Left hindlimb (tissue), 1 donor: ENCODE measurements around the gene GGNBP2.
A peak's percentile ranks its signal among the peaks of the same experiment; 100 is the strongest.

Experiments used
- DNase-seq: peaks from one replicate; pipeline ENCODE4 v3.0.0-alpha.2; 2018

The GGNBP2 gene

GRCh38 chr17:36566081-36566480, 21.4 kb downstream of the GGNBP2 start:
- DNase-seq, result no peak

GRCh38 chr17:36575028-36575427, 30.3 kb downstream of the GGNBP2 start:
- no peak for DNase-seq

- DNase-seq, result no peak
Observed at GRCh38 chr17:36576793-36577192, 32.1 kb downstream of the GGNBP2 start.

GRCh38 chr17:36578671-36579070, 34.0 kb downstream of the GGNBP2 start:
- DNase-seq, result no peak

GRCh38 chr17:36583787-36584186, 39.1 kb downstream of the GGNBP2 start:
- no peak for DNase-seq

- no peak for DNase-seq
Observed at GRCh38 chr17:36586138-36586537, 41.4 kb downstream of the GGNBP2 start.

GRCh38 chr17:36590082-36590481, 45.4 kb downstream of the GGNBP2 start:
- no peak for DNase-seq

- DNase-seq, result peak; percentile 83
Observed at GRCh38 chr17:36591434-36592315, 47.0 kb downstream of the GGNBP2 start, which contains the start of gene DHRS11. Gene DHRS11 (plus strand): TSS chr17:36591879. CDS start chr17:36592010, 131 bp downstream.

- no peak for DNase-seq
Observed at GRCh38 chr17:36592316-36592715, 47.6 kb downstream of the GGNBP2 start.

- no peak for DNase-seq
Observed at GRCh38 chr17:36592716-36593321, 48.1 kb downstream of the GGNBP2 start.

GRCh38 chr17:36593656-36594316, 49.1 kb downstream of the GGNBP2 start:
- DNase-seq, result no peak

- DNase-seq, result no peak
Observed at GRCh38 chr17:36594626-36595401, 50.1 kb downstream of the GGNBP2 start.

GRCh38 chr17:36597226-36597625, 52.5 kb downstream of the GGNBP2 start:
- DNase-seq, result no peak

GRCh38 chr17:36597866-36598777, 53.4 kb downstream of the GGNBP2 start:
- DNase-seq, result no peak

- no peak for DNase-seq
Observed at GRCh38 chr17:36598951-36599401, 54.3 kb downstream of the GGNBP2 start.

- DNase-seq, result no peak
Observed at GRCh38 chr17:36599546-36600250, 55.0 kb downstream of the GGNBP2 start.

GRCh38 chr17:36600465-36600864, 55.7 kb downstream of the GGNBP2 start:
- no peak for DNase-seq

- DNase-seq, result no peak
Observed at GRCh38 chr17:36600936-36601302, 56.2 kb downstream of the GGNBP2 start.

- peak; percentile 93 for DNase-seq
Observed at GRCh38 chr17:36601303-36602029, 56.7 kb downstream of the GGNBP2 start, which contains the start of gene MRM1. Gene MRM1 (plus strand): TSS chr17:36601583. CDS start chr17:36601811, 228 bp downstream.
